ENCODE measurements around the gene MLLT1.

GRCh38 chr19:6241680-6242377, 37.9 kb downstream of the MLLT1 start:
- TF ChIP-seq CTCF (conservative IDR thresholded peaks at IDR 0.05; ENCODE audit: low read length) (no peak), EZH2phosphoT487 (IDR thresholded peaks at IDR 0.05; ENCODE audit: borderline replicate concordance, low read depth, low read length) (no peak)

All from OCI-LY7 (cell line).